Neutrophil (primary cell): ENCODE data around the gene LRRFIP2.

Experiments
- H3K27ac ChIP-seq: fragments of 200-600 bp; sonication (generic); 2 replicates; pipeline ENCODE4 v1.5.1; 2016; ENCODE audit warnings: mild to moderate bottlenecking, moderate library complexity
- H3K27me3 ChIP-seq: fragments of 200-600 bp; sonication (generic); 2 replicates; pipeline ENCODE4 v1.6.0; 2016; ENCODE audit warnings: mild to moderate bottlenecking
- H3K36me3 ChIP-seq: fragments of 200-600 bp; sonication (generic); 2 replicates; pipeline ENCODE4 v1.5.1; 2017
- H3K4me1 ChIP-seq, 2 experiments: fragments of 200-600 bp in 1 of 2; sonication (generic) in 1 of 2; 1 replicate in 1 of 2; 2 replicates in 1 of 2; pipeline versions ENCODE4 v1.5.1 to v1.6.1; 2013 to 2016; ENCODE audit warnings: low read depth in 1 of 2, low read length in 1 of 2, mild to moderate bottlenecking in 1 of 2, moderate library complexity in 1 of 2; ENCODE audit not compliant: control insufficient read depth in 1 of 2, insufficient read depth in 1 of 2
- H3K4me3 ChIP-seq, 2 experiments: fragments of 200-600 bp in 1 of 2; sonication (generic) in 1 of 2; 1 replicate in 1 of 2; 2 replicates in 1 of 2; pipeline ENCODE4 v1.5.1; 2013 to 2016; ENCODE audit warnings: low read depth in 1 of 2, low read length in 1 of 2, mild to moderate bottlenecking in 1 of 2, moderate library complexity in 1 of 2
- H3K9me3 ChIP-seq: fragments of 200-600 bp; sonication (generic); 2 replicates; pipeline ENCODE4 v1.5.1; 2016
- TF ChIP-seq, protein P1 (sequence below): fragments of 200-600 bp; sonication (generic); IDR thresholded peaks from 2 replicates; pipeline ENCODE4 v1.5.1; 2016; ENCODE audit warnings: antibody characterized with exemption

The LRRFIP2 gene

DNA sequence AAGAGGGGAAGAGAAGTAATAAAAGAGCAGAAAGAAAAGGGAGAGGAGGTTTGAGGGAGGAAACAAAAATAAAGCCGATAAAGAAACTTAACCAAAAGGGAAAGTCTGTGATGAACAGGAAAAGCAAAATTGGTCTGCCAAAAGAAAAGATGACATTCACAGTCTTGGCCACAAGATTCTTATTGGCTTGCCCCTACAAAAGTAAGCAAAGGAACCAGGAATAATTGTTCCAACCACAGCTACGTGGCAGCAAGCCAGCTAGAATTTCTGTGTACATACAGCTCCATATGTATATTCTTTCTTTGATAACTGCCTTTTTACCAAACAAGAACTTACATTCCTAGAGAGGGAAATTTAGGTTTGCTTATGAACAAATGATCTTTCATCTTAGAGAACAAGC, 101.5 kb downstream of the LRRFIP2 start:
- Histone ChIP-seq H3K36me3 (peaks cover 60% of the 10 kb centered on the region), H3K27ac (peak overlapping the region; percentile 6), H3K4me3 (no peak overlapping the region), H3K9me3 (no peaks in the 10 kb centered on the region), H3K4me1 (peaks cover 10 to 11% of the 10 kb centered on the region in 2 experiments), H3K27me3 (no peaks in the 10 kb centered on the region)
- TF ChIP-seq, protein P1, sequence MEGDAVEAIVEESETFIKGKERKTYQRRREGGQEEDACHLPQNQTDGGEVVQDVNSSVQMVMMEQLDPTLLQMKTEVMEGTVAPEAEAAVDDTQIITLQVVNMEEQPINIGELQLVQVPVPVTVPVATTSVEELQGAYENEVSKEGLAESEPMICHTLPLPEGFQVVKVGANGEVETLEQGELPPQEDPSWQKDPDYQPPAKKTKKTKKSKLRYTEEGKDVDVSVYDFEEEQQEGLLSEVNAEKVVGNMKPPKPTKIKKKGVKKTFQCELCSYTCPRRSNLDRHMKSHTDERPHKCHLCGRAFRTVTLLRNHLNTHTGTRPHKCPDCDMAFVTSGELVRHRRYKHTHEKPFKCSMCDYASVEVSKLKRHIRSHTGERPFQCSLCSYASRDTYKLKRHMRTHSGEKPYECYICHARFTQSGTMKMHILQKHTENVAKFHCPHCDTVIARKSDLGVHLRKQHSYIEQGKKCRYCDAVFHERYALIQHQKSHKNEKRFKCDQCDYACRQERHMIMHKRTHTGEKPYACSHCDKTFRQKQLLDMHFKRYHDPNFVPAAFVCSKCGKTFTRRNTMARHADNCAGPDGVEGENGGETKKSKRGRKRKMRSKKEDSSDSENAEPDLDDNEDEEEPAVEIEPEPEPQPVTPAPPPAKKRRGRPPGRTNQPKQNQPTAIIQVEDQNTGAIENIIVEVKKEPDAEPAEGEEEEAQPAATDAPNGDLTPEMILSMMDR, result no peak

DNA sequence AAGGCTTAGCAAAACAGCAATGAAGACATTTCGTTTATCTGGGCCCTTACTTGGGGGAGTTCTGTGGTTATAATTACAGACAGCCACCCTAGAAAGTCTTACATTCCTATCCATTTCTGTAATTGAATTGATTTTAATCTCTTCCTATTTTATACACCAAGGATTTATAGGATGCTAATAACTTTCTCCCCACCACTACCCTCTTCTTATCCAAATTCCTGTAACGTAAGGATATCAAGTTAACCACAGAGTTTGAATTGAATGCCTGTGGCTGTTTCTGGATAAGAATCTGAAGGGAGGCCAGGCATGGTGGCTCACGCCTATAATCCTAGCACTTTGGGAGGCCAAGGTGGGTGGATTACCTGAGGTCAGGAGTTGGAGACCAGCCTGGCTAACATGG, 102.5 kb downstream of the LRRFIP2 start:
- Histone ChIP-seq H3K36me3 (peaks cover 57% of the 10 kb centered on the region), H3K9me3 (no peaks in the 10 kb centered on the region), H3K27me3 (no peaks in the 10 kb centered on the region), H3K4me3 (no peak overlapping the region), H3K4me1 (peaks cover 10 to 11% of the 10 kb centered on the region in 2 experiments), H3K27ac (no peak overlapping the region)
- TF ChIP-seq, protein P1, result no peak

DNA sequence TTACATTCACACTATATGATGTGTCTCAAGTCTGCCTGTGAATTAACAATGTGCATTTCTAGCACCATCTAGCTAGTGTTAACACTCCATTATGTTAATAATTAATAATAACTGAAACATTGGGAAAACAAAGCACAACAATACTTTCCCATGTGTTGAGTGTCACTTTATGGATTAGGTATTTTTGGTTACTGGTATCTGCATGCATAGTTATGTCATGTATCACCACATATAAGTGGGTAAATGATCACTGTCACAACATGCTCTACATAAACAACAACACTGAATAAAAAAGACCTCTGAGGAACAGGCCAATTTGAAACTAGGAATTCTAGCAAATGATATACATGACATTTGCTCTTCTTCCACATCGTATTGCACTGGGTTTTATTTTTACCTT, 106.4 kb downstream of the LRRFIP2 start:
- Histone ChIP-seq H3K36me3 (peaks cover 57% of the 10 kb centered on the region), H3K9me3 (no peaks in the 10 kb centered on the region), H3K4me1 (peaks cover 10 to 11% of the 10 kb centered on the region in 2 experiments), H3K27me3 (no peaks in the 10 kb centered on the region), H3K4me3 (no peak overlapping the region), H3K27ac (no peak overlapping the region)
- TF ChIP-seq, protein P1, result no peak

DNA sequence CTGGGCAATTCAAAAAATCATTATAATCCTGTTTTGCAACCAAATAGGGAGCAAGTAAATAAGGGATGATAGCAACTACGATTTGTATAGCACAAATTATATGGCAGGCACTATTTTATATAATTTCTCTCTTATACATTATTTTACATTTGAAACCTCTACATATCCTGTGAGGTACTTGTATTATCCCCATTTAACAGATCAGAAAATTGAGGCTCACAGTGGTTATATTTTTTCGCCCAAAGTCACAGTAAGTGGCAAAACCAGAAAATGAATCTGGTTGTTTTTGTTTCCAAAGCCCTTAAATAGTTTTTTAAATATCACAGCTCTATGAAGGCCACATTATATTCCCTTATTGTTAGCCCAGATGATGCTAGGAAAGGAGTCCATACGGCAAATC, 106.8 kb downstream of the LRRFIP2 start:
- peaks cover 10 to 11% of the 10 kb centered on the region in 2 experiments for H3K4me1 ChIP-seq
- H3K27ac ChIP-seq, result no peak overlapping the region
- no peaks in the 10 kb centered on the region for H3K9me3 ChIP-seq
- H3K27me3 ChIP-seq, result no peaks in the 10 kb centered on the region
- peaks cover 57% of the 10 kb centered on the region for H3K36me3 ChIP-seq
- TF ChIP-seq, protein P1, result no peak
- H3K4me3 ChIP-seq, result no peak overlapping the region

DNA sequence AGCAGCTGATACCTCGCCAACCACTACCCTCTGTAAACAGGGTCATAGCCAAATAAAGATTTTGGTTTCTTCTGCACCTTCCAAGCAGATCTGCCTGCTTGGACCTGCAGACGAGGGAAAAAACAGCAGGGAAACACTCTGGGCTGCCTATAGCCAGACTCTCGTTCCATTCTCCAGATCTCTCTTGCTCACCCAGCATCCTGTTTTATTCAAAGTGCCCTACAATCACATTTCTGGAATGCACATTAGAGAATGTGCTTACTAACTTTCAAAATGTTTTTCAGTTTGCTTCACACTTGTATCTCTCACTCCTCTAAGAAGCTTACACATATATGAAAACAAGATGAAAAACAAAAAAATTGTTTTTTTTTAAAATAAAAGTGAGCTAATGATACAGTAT, 109.6 kb downstream of the LRRFIP2 start:
- peaks cover 16 to 25% of the 10 kb centered on the region in 2 experiments for H3K4me1 ChIP-seq
- no peak overlapping the region for H3K4me3 ChIP-seq
- H3K9me3 ChIP-seq, result no peaks in the 10 kb centered on the region
- no peak overlapping the region for H3K27ac ChIP-seq
- H3K27me3 ChIP-seq, result no peaks in the 10 kb centered on the region
- TF ChIP-seq, protein P1, result no peak
- H3K36me3 ChIP-seq, result peaks cover 50% of the 10 kb centered on the region

DNA sequence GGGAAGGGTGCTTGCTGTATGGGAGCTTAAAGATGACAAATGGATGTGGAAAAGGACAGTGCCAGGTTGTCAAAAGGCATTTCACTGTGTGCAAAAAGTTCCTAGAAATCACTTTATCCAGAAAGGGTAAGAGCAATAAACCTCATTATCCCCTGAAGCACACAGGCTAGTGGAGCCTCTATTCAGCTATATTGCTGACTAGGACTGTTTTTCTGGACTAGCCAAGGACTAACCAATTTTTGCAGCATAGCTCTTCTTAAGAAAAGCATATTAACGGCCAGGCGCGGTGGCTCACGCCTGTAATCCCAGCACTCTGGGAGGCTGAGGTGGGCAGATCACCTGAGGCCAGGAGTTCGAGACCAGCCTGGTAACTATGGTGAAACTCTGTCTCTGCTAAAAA, 116.3 kb downstream of the LRRFIP2 start:
- peaks cover 11 to 17% of the 10 kb centered on the region in 2 experiments for H3K4me1 ChIP-seq
- no peak overlapping the region for H3K4me3 ChIP-seq
- H3K27ac ChIP-seq, result no peak overlapping the region
- TF ChIP-seq, protein P1, result no peak
- H3K27me3 ChIP-seq, result no peaks in the 10 kb centered on the region
- no peaks in the 10 kb centered on the region for H3K9me3 ChIP-seq
- peaks cover 75% of the 10 kb centered on the region for H3K36me3 ChIP-seq
